Keratinocyte (primary cell): ENCODE measurements around the gene SPON1. TPM values are rescaled to one million over a fixed set of nuclear protein-coding genes. Genes with fewer than 3 reads are reported as not detected.

Experiments
- DNase-seq: peaks from one replicate; pipeline ENCODE4 v3.0.0-alpha.2; 2011; ENCODE audit warnings: low read depth, missing footprints, low spot score
- FAIRE-seq: peaks from 2 replicates; lab custom pipeline; 2011; peaks lifted over from hg19 to GRCh38; lab: Jason Lieb, UNC
- H2AFZ ChIP-seq: 2 replicates; pipeline ENCODE4 v1.6.0; 2012; ENCODE audit warnings: low read length, control low read depth, inconsistent platforms; ENCODE audit not compliant: control insufficient read depth
- H3K27ac ChIP-seq: 2 replicates; pipeline ENCODE4 v1.5.1; 2011; ENCODE audit warnings: low read length; ENCODE audit not compliant: control insufficient read depth, insufficient read depth
- H3K27me3 ChIP-seq: 3 replicates; pipeline ENCODE4 v1.6.0; 2011; ENCODE audit warnings: low read length; ENCODE audit not compliant: control insufficient read depth, insufficient read depth; ENCODE audit errors: extremely low read depth
- H3K36me3 ChIP-seq, 2 experiments: 2 replicates in 1 of 2; 3 replicates in 1 of 2; pipeline ENCODE4 v1.5.1; 2011; ENCODE audit warnings: low read length in 2 of 2, mild to moderate bottlenecking in 1 of 2; ENCODE audit not compliant: control insufficient read depth in 2 of 2, insufficient read depth in 2 of 2; ENCODE audit errors: extremely low read depth in 1 of 2
- H3K4me1 ChIP-seq: 3 replicates; pipeline ENCODE4 v1.5.1; 2011; ENCODE audit warnings: low read length; ENCODE audit not compliant: control insufficient read depth, insufficient read depth; ENCODE audit errors: extremely low read depth
- H3K4me2 ChIP-seq: 3 replicates; pipeline ENCODE4 v1.6.0; 2011; ENCODE audit warnings: low read depth, low read length; ENCODE audit not compliant: control insufficient read depth, insufficient read depth; ENCODE audit errors: extremely low read depth
- H3K4me3 ChIP-seq, 3 experiments: fragments of 200-600 bp in 1 of 3; sonication (generic) in 1 of 3; 2 replicates in 2 of 3; 3 replicates in 1 of 3; pipeline ENCODE4 v1.5.1; 2011 to 2016; ENCODE audit warnings: low read length in 3 of 3, mild to moderate bottlenecking in 3 of 3, control low read depth in 2 of 3, inconsistent platforms in 1 of 3, low read depth in 1 of 3, mixed read lengths in 1 of 3, mixed run types in 1 of 3, moderate library complexity in 1 of 3; ENCODE audit not compliant: control insufficient read depth in 2 of 3, insufficient read depth in 2 of 3; ENCODE audit errors: extremely low read depth in 1 of 3
- H3K79me2 ChIP-seq: 2 replicates; pipeline ENCODE4 v1.6.0; 2012; ENCODE audit warnings: low read length; ENCODE audit not compliant: control insufficient read depth, insufficient read depth
- H3K9ac ChIP-seq: 3 replicates; pipeline ENCODE4 v1.6.0; 2011; ENCODE audit warnings: low read length; ENCODE audit not compliant: control insufficient read depth, insufficient read depth; ENCODE audit errors: extremely low read depth
- H3K9me1 ChIP-seq: 3 replicates; pipeline ENCODE4 v1.6.0; 2011; ENCODE audit warnings: low read length; ENCODE audit not compliant: control insufficient read depth, insufficient read depth; ENCODE audit errors: extremely low read depth
- H3K9me3 ChIP-seq: 2 replicates; pipeline ENCODE4 v1.5.1; 2012; ENCODE audit warnings: low read depth, low read length; ENCODE audit not compliant: control insufficient read depth
- H4K20me1 ChIP-seq: 3 replicates; pipeline ENCODE4 v1.6.0; 2011; ENCODE audit warnings: low read length; ENCODE audit not compliant: control insufficient read depth, insufficient read depth; ENCODE audit errors: extremely low read depth
- EZH2 ChIP-seq: IDR thresholded peaks from one replicate; pipeline ENCODE4 v1.6.1; 2012; ENCODE audit warnings: inconsistent platforms, mild to moderate bottlenecking, low read length, moderate library complexity
- dilution Hi-C: fragments of 300-500 bp; cut with MboI; formaldehyde crosslinking; loops from one replicate; pipeline ENCODE4 v1.7.0; 2020; ENCODE audit warnings: low sequenced_read_pairs; ENCODE audit not compliant: extremely low pct_ligation_motif_present
- polyA plus RNA-seq, 5 experiments: library from polyadenylated mRNA; depleted of rRNA in 3 of 5; stranded (reverse) in 3 of 5; stranded (forward) in 1 of 5; unstranded in 1 of 5; fragments of >200 nt; gene quantifications; 1 replicate in 1 of 5; 2 replicates in 3 of 5; 3 replicates in 1 of 5; pipeline versions ENCODE4 v1.2.1 to v1.2.3, GENCODE V29; 2011 to 2012; ENCODE audit warnings: missing spikeins in 2 of 5, low read depth in 1 of 5, low replicate concordance in 1 of 5
- TF ChIP-seq, protein P1 (sequence below), 3 experiments: IDR thresholded peaks in 1 of 3; conservative IDR thresholded peaks in 1 of 3; optimal IDR thresholded peaks in 1 of 3; 2 replicates in 2 of 3; 3 replicates in 1 of 3; pipeline versions ENCODE3 to v1.5.1; 2011; ENCODE audit warnings: low read length in 3 of 3, mild to moderate bottlenecking in 3 of 3, moderate library complexity in 2 of 3, control low read depth in 1 of 3, inconsistent platforms in 1 of 3; ENCODE audit not compliant: insufficient read depth in 2 of 3; ENCODE audit errors: extremely low read depth in 1 of 3

The SPON1 gene
- polyA plus RNA-seq, 1 donor (not counting 4 experiments of a cell fraction or from before 2014, with no cell fraction given): not detected

DNA sequence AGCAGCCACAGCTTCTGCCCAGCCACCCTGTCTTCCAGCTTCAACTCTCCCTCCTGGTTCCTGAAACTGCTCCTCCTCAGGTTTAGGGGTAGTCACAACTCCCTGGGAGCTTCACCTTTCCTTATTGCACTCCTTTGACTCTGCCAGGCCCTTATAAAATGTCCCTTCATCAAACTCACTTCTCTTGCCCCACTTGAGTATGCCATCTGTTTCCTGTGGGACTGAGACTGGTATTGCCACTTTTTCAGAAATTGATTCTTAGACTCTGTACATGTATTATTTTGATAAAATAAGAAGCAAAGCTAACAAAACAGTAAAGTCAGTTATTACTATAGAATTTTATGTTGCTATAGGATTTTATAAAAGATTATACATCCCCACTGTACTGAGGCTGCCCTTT is 134.1 kb downstream of the SPON1 start:
- dilution Hi-C loops: no loop called here
- no peak for FAIRE-seq
- Histone ChIP-seq H3K79me2 (no peaks in the 10 kb centered on the region), H4K20me1 (no peaks in the 10 kb centered on the region), H3K9ac (no peak overlapping the region), H3K4me2 (no peak overlapping the region), H3K36me3 (no peaks in the 10 kb centered on the region), H3K27ac (no peak overlapping the region), H3K27me3 (no peaks in the 10 kb centered on the region), H2AFZ (no peak overlapping the region), H3K4me3 (no peak overlapping the region), H3K4me1 (no peaks in the 10 kb centered on the region), H3K9me3 (no peaks in the 10 kb centered on the region), H3K9me1 (no peaks in the 10 kb centered on the region)
- TF ChIP-seq EZH2: no peak
- TF ChIP-seq, protein P1, sequence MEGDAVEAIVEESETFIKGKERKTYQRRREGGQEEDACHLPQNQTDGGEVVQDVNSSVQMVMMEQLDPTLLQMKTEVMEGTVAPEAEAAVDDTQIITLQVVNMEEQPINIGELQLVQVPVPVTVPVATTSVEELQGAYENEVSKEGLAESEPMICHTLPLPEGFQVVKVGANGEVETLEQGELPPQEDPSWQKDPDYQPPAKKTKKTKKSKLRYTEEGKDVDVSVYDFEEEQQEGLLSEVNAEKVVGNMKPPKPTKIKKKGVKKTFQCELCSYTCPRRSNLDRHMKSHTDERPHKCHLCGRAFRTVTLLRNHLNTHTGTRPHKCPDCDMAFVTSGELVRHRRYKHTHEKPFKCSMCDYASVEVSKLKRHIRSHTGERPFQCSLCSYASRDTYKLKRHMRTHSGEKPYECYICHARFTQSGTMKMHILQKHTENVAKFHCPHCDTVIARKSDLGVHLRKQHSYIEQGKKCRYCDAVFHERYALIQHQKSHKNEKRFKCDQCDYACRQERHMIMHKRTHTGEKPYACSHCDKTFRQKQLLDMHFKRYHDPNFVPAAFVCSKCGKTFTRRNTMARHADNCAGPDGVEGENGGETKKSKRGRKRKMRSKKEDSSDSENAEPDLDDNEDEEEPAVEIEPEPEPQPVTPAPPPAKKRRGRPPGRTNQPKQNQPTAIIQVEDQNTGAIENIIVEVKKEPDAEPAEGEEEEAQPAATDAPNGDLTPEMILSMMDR (optimal IDR thresholded peaks at IDR 0.05 in 1 of 3, IDR thresholded peaks at IDR 0.05 in 1 of 3, conservative IDR thresholded peaks at IDR 0.05 in 1 of 3; ENCODE audit: extremely low read depth in 1 of 3, insufficient read depth in 2 of 3, low read length in 3 of 3): no peak
- DNase-seq: no peak

DNA sequence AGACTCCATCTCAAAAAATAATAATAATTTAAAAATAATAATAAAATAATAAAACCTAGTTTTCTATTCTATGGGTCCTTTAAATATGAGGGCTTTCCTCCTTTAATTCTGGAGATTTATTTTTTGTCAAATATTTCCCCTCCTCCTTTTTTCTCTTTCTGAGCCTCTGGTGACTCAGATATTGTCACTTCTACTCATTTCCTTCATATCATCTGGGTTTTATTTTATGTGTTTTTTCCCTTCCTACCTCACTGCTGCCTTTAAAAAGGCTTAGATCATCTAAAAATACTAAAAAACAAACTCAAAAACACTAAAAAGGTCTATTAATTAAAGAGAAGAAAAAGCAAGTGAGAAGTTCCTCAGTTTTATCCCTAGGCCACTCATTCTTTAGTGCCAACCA is 138.9 kb downstream of the SPON1 start:
- Histone ChIP-seq H2AFZ (no peak overlapping the region), H3K36me3 (no peaks in the 10 kb centered on the region), H3K4me2 (no peak overlapping the region), H3K4me3 (no peak overlapping the region), H3K9me3 (no peaks in the 10 kb centered on the region), H3K27ac (no peak overlapping the region), H3K9me1 (no peaks in the 10 kb centered on the region), H3K79me2 (no peaks in the 10 kb centered on the region), H3K27me3 (no peaks in the 10 kb centered on the region), H4K20me1 (no peaks in the 10 kb centered on the region), H3K4me1 (no peaks in the 10 kb centered on the region), H3K9ac (no peak overlapping the region)
- FAIRE-seq (no peak), DNase-seq (no peak)
- dilution Hi-C loops: no loop called here
- TF ChIP-seq, protein P1 (optimal IDR thresholded peaks at IDR 0.05 in 1 of 3, IDR thresholded peaks at IDR 0.05 in 1 of 3, conservative IDR thresholded peaks at IDR 0.05 in 1 of 3; ENCODE audit: extremely low read depth in 1 of 3, insufficient read depth in 2 of 3, low read length in 3 of 3): no peak
- TF ChIP-seq EZH2: no peak
